ENCODE measurements around the gene FBP1.

DNA sequence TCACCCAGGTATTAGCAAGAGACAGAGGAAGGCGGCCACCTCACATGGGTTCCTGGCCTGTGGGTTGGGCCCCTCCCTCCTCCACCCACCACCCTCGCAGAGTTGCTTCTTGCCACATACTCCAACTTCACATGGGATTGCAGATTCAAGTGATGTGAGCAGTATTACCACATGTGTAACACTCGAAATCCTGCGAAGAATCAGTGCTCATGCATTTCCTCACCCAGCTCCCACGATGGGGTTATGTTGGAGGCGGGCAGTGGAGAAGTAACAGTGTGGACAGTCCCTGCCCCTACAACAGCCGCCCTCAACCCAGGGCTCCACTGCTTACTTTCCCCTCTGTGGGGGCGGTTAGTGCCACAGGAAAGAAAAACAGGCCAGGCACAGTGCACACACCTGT lies 3.9 kb upstream of the FBP1 start:
- no peak for TF ChIP-seq POLR2AphosphoS5 (IDR thresholded peaks at IDR 0.05; ENCODE audit: low read depth, low read length)
- TF ChIP-seq REST (IDR thresholded peaks at IDR 0.05; ENCODE audit: insufficient read depth in 1 of 2, low read depth in 2 of 2, low read length in 2 of 2): no peak
